HAP-1 (cell line): ENCODE results near the gene NANOS2.

Experiments used
- DNase-seq, 2 experiments: peaks; one replicate each; pipeline ENCODE4 v3.0.0-alpha.2; 2016 to 2020; ENCODE audit warnings: low spot score in 2 of 2
- H3K27me3 ChIP-seq: fragments of 250-450 bp; sonication (Bioruptor Pico); 2 replicates; pipeline ENCODE4 v1.5.1; 2020; ENCODE audit warnings: low read depth, mild to moderate bottlenecking, moderate library complexity
- H3K36me3 ChIP-seq: fragments of 250-450 bp; sonication (Bioruptor Pico); replicated peaks from 2 replicates; pipeline ENCODE4 v1.5.1; 2020; ENCODE audit warnings: mild to moderate bottlenecking
- H3K4me1 ChIP-seq: fragments of 250-450 bp; sonication (Bioruptor Pico); 2 replicates; pipeline ENCODE4 v1.5.1; 2020; ENCODE audit warnings: mild to moderate bottlenecking
- H3K4me3 ChIP-seq: fragments of 250-450 bp; sonication (Bioruptor Pico); 2 replicates; pipeline ENCODE4 v1.5.1; 2020; ENCODE audit warnings: mild to moderate bottlenecking, moderate library complexity
- H3K9me3 ChIP-seq: fragments of 250-450 bp; sonication (Bioruptor Pico); 2 replicates; pipeline ENCODE4 v1.5.1; 2020; ENCODE audit warnings: mild to moderate bottlenecking, moderate library complexity
- in situ Hi-C: fragments of 300-500 bp; cut with MboI; formaldehyde crosslinking; loops from 3 replicates; pipeline ENCODE4 v1.14.3; 2020; ENCODE audit warnings: low sequenced_read_pairs, inconsistent platforms, mixed read lengths

NANOS2 gene

DNA sequence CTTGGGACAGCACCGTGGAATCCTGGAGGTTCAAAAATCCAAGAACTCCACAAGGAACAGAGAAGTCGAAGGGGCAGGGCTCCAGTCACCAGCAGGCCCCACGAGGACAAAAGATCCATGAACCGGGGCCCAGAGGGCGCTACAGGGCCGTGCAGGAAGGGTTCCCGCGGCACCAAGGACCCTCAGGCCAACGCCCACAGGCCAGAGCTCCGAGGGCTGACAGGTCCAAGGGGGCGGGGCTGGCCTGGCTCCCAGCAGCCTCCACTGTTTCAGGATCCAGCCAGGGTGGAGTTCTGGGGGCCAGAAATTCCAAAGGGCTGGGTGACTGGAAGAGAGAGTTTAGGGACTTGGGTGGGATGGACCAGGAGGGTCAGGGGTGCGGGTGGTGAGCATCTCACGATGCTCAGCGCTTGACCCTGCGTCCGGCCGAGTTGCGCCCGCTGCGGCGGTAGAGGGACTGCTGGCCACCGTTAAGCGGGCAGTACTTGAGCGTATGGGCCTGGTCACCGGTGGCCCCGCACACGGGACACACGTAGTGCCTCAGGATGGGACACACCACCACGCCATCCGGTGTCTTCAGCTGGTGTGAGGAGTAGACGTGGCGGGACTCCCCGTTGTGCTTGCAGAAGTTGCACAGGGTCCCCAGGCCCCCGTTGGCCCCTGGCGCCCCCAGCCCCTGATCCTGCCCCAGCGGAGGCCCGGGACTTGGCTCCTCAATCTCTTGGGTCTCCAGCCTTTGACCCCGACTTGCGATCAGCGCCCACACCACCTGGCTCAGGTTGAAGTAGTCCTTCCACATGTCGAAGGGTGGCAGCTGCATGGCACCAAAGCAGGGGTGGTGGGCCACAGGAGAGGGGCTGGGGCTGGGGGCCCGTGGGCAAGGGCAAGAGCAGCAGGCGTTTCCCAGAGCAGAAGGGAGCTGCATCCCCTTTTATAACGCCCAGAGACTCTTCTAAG, at the start of gene NANOS2:
Gene NANOS2 (minus strand): TSS at position 905 of the 957 bp plus-strand sequence. CDS start 85 bp downstream, at position 820.
- H3K4me1 ChIP-seq: no peaks in the 10 kb centered on the region
- no peaks in the 10 kb centered on the region for H3K36me3 ChIP-seq
- in situ Hi-C loops: no loop called here
- peak in 1 of 2 experiments; percentile 64 for DNase-seq
- H3K27me3 ChIP-seq: peaks cover 13% of the 10 kb centered on the region
- H3K4me3 ChIP-seq: no peak within 1 kb of the TSS
- no peaks in the 10 kb centered on the region for H3K9me3 ChIP-seq

DNA sequence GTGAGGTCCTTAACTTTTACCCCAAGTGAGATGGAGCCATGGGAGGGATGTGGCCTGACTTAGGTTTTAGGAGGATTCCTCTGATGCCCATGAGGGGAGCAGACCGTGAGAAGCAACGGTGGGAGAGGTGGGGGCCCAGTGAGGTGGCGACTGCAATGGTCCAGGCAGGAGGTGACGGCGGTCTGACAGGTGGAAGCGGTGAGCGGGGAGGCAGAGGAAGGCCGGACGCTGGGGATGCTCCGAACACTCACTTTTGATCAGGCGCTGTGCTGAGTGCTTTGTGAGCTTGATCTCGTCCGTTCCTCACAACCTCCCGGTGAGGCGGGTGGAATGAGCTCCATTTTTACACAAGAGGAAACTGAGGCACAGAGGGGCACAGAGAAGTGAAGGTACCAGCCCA, 47.4 kb upstream of the NANOS2 start:
- no peaks in the 10 kb centered on the region for H3K36me3 ChIP-seq
- H3K9me3 ChIP-seq: no peaks in the 10 kb centered on the region
- H3K4me1 ChIP-seq: no peaks in the 10 kb centered on the region
- peaks cover 15% of the 10 kb centered on the region; the same call in 1 of the 2 replicates for H3K27me3 ChIP-seq
- no peak overlapping the region for H3K4me3 ChIP-seq
- DNase-seq: no peak
- in situ Hi-C loops: no loop called here

DNA sequence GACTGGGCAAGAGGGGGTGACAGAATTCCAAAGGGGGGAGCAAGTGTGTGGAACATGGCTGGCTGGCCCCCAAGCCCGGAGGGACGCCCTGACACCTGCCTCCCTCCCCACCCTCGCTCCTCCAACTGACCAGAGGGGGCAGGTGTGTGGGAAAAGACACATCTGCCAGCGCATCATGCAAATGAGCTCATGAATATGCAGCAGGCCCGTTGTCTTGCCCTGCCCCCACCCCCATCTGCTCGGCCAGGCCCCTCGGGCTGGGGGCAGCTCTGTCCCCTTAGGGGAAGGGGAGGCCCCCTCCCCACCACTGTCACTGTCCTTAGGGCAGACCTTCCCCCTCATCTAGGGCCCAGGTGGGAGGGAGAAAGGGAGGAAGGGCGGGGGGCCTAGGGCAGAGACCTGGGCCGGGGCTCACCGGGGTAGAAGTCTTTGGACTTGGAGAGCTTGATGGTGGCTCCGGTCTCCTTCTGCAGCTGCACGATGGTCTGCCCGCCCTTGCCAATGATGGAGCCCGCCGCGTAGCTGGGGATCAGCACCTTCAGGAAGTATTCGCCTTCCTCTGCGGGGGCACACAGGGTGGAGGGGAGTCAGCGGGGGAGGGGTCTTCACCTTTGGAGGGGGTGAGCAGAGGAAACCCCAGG, 46.1 kb upstream of the NANOS2 start:
- no peaks in the 10 kb centered on the region for H3K9me3 ChIP-seq
- no peaks in the 10 kb centered on the region for H3K36me3 ChIP-seq
- in situ Hi-C loops: no loop called here
- no peak overlapping the region for H3K4me3 ChIP-seq
- peaks cover 6% of the 10 kb centered on the region; the same call in 1 of the 2 replicates for H3K27me3 ChIP-seq
- peak in 1 of 2 experiments; percentile 18 for DNase-seq
- H3K4me1 ChIP-seq: no peaks in the 10 kb centered on the region

DNA sequence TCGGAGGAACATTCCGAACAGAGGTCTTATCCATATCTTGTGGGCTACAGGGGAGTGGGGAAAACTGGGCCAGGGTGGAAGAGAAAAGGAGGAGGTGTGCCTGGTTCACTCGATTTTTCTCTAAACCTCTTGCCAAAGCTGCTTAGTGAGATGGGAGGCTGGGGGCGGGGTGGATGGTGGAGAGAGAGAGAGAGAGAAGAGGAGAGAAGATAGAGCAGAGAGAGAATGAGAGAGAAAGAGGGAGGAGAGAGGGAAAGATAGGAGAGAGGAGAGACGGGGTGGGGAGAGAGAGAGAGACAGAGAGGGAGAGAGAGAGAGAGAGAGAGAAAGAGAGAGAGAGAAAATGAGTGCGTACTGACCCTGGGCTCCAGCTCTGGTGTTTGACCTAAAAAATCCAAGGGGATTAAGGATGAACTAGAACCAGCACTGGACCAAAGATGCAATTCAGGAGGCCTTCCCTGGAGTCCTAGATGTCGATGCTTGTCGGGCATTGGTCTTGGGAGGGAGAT, 45.0 kb upstream of the NANOS2 start:
- Histone ChIP-seq H3K4me1 (no peaks in the 10 kb centered on the region), H3K4me3 (no peak overlapping the region), H3K36me3 (no peaks in the 10 kb centered on the region), H3K27me3 (peaks cover 6% of the 10 kb centered on the region; the same call in 1 of the 2 replicates), H3K9me3 (no peaks in the 10 kb centered on the region)
- in situ Hi-C loops: no loop called here
- no peak for DNase-seq

DNA sequence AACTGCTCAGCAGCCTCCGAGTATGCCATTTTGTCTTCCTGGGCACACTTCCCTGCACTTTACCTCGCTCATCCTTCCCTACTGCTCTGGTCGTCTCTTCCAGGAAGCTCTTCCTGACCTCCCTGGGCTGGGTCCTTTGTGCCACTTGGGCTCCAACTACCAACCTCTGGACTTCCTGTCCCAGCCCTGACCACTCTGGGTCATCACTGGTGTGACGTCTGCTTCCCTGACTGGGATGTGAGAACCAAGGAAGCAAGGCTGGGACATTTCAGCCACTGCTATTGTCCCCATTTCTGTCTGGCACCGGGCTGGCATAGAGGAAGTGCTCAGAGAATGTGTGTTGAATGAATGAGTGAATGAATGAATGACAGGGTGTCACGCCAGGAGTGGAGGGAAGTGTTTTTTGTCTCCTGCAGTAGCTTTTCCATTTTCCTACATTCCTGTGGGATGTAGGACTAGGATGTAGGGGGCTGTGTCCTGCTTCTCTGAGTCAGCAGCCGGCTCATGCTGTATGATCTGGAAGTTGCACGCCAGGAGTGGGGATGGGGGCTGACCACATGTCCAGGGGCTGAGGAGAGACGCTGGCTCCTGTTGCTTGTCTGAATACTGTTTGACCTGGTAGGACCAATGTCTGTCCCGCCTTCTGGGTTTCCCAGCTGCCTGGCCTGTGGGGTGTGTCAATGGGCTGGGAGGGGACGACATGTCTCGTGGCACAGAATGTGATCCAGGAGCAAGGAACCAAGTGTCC, 44.4 kb upstream of the NANOS2 start:
- in situ Hi-C loops: no loop called here
- Histone ChIP-seq H3K27me3 (peaks cover 6% of the 10 kb centered on the region; the same call in 1 of the 2 replicates), H3K4me3 (no peak overlapping the region), H3K36me3 (no peaks in the 10 kb centered on the region), H3K9me3 (no peaks in the 10 kb centered on the region), H3K4me1 (no peaks in the 10 kb centered on the region)
- no peak for DNase-seq

DNA sequence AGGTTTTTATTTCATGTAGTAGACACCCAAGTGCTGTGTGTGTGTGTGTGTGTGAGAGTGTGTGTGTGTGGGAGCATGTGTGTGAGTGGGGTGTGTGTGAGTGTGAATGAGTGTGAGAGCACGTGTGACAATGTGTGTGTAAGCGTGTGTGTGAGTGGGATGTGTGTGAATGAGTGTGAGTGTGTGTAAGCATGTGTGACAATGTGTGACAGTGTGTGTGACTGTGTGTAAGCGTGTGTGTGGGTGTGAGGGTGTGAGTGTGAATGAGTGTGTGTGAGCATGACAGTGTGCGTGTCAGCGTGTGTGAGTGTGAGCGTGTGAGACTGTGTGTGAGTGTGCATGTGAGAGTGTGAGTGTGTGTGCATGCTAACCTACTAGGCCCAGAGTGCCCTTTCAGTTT, 43.7 kb upstream of the NANOS2 start:
- peaks cover 6% of the 10 kb centered on the region; the same call in 1 of the 2 replicates for H3K27me3 ChIP-seq
- no peaks in the 10 kb centered on the region for H3K9me3 ChIP-seq
- no peaks in the 10 kb centered on the region for H3K36me3 ChIP-seq
- no peak for DNase-seq
- in situ Hi-C loops: no loop called here
- H3K4me3 ChIP-seq: no peak overlapping the region
- 0 out of 2 replicates have a peak, but pooled peaks cover under 1% of the 10 kb centered on the region for H3K4me1 ChIP-seq

DNA sequence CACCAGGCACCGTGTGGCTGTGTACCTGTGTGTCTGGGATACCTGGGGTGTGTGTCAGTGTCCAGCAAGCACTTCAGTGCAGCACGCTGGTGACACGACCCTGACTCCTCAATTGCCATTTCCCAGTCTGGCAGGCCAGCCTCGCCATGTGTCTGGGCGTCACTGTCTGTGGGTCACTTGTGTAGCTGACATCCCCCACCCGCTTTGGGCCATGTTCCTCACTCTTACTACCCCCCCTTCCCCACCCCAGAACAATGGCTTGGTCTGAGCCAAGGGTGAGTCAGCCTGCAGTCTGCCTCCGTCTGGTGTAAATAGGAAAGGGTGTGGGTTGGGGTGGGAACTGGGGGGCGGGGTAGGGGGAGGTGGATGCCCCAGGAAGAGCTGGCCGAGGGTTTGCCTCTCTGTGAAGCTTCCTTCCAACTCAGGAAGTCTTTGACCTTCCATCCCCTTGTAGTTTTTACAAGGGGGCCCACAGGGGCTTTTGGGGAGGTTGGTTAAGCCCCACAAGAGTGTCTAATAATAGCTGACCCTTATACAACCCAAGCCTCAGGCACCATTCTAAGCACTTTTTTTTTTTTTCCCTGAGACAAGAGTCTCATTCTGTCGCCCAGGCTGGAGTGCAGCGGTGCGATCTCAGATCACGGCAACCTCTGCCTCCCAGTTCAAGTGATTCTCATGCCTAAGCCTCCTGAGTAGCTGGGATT, 41.5 kb upstream of the NANOS2 start:
- Histone ChIP-seq H3K36me3 (no peaks in the 10 kb centered on the region), H3K27me3 (peaks cover 6% of the 10 kb centered on the region; the same call in 1 of the 2 replicates), H3K9me3 (no peaks in the 10 kb centered on the region), H3K4me1 (0 out of 2 replicates have a peak, but pooled peaks cover 7% of the 10 kb centered on the region), H3K4me3 (no peak overlapping the region)
- no peak for DNase-seq
- in situ Hi-C loops: no loop called here

DNA sequence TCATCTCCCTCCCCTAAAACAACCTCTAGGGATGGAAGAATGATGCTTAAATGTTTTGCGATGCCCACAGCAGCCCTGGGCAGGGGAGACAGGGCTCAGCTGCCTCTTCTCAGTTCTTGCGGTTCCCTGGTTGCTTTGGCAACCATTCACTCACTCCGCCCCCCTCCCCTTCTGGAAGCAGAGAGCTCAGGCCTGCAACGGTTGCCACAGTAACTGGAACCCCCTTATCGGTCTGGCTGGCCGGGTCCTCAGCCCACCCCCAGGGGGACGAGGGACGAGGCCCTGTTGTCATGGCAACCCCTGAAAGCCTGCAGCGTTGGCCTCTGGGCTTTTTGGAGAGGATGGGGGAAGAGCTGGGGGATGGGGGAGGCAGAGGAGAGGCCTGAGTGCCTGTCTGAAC, 39.6 kb upstream of the NANOS2 start:
- Histone ChIP-seq H3K27me3 (no peaks in the 10 kb centered on the region), H3K4me3 (no peak overlapping the region), H3K9me3 (no peaks in the 10 kb centered on the region), H3K4me1 (0 out of 2 replicates have a peak, but pooled peaks cover 7% of the 10 kb centered on the region), H3K36me3 (no peaks in the 10 kb centered on the region)
- DNase-seq: no peak
- in situ Hi-C loops: no loop called here

DNA sequence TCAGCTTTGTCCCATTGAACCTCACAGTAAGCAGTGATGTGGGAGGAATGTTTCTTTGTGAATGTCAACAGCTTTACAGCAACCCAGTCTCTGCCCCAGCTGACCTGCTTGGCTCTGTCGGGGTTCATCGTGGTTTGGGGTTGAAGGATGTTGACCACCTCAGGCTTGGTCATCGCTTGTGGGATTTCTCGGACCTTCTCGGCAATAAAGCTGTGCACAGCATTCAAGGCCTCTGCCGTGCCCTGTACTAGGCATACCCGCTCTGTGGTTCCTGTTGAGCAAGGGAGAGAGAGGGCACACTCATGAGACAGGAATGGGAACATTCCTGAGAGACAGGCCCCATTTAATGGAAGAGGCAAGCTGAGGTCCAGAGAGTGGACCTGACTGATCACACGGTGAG, 39.1 kb upstream of the NANOS2 start:
- H3K9me3 ChIP-seq: no peaks in the 10 kb centered on the region
- no peak for DNase-seq
- H3K36me3 ChIP-seq: no peaks in the 10 kb centered on the region
- in situ Hi-C loops: no loop called here
- H3K27me3 ChIP-seq: no peaks in the 10 kb centered on the region
- 0 out of 2 replicates have a peak, but pooled peaks cover 7% of the 10 kb centered on the region for H3K4me1 ChIP-seq
- H3K4me3 ChIP-seq: no peak overlapping the region

DNA sequence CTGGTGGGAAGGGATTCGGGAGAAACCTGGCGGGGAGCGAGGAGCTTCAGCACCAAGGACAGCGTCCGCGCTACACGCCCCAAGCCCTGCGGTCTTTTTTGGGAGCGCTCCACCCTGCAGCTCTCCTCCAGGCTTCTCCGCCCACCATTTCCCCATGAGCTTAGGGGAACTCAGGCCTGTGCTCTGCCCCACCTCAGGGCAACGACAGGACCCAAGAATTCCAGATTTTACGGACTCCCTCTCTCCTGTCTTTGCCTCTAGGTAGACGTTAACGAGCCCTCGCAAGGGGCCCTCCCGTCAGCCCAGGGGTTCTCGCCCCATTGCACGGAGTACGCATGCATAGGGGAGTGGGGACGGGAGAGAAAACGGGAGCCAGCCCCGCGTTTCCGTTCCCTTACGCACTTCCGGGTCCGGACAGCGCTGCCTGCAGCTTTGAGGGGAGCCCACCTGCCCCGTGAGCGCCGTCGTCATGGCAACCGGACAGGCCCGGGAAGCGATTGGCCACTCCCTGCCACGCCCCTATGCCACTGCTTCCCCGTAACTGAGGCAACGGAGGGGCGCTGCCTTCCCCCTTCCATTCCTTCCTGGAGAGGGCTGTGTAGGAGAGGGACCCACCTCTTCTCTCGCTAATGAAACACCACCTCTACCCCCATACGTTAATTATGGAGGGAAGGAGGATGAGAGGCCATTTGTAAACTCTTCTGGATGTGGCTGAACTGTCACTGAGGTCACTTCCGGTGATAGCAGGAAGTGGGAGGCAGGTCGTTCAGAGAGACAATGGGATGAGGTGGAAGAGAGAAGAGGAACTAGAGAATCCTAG, 38.3 kb upstream of the NANOS2 start:
- Histone ChIP-seq H3K4me3 (peak overlapping the region; percentile 15), H3K36me3 (no peaks in the 10 kb centered on the region), H3K4me1 (0 out of 2 replicates have a peak, but pooled peaks cover 7% of the 10 kb centered on the region), H3K27me3 (no peaks in the 10 kb centered on the region), H3K9me3 (no peaks in the 10 kb centered on the region)
- in situ Hi-C loops: no loop called here
- DNase-seq: peak; percentile 66 to 84

DNA sequence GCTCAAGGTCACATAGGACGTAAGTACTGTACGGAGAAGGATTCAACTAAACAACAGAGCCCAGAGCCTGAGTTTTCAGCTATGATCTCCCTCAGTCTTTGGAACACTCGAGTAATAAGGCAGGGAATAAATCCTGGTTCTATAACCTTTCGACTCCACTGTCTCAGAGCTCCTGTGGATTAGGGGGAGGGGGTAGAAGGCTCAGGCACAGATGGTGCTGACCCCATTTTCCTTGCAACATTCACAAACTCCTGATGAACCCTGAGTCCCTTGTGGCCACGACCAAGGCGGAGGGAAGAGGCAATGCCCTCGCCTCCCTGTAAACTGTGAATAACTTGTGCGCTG, 37.7 kb upstream of the NANOS2 start:
- in situ Hi-C loops: no loop called here
- Histone ChIP-seq H3K4me1 (0 out of 2 replicates have a peak, but pooled peaks cover 7% of the 10 kb centered on the region), H3K36me3 (no peaks in the 10 kb centered on the region), H3K9me3 (no peaks in the 10 kb centered on the region), H3K27me3 (no peaks in the 10 kb centered on the region), H3K4me3 (no peak overlapping the region; the same call in 1 of the 2 replicates)
- DNase-seq: no peak

DNA sequence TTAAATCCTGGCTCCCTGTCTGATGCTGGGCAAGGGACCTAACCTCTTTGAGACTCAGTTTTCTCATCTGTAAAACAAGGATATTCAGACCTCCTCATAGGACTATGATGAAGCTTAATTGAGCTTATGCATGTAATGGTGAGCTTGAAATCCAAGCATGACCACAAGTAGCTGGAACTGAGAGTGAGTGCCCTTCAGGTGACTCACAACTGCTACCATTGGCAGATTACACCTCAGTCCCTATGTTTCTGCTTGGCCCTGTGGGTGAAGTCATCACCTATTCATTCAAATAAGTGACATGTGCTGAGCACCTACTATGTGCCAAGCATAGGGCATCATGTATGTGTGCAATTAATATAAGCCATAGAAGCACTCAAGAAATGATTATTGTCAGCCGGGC, 33.3 kb upstream of the NANOS2 start:
- Histone ChIP-seq H3K4me1 (0 out of 2 replicates have a peak, but pooled peaks cover 3% of the 10 kb centered on the region), H3K36me3 (no peaks in the 10 kb centered on the region), H3K9me3 (no peaks in the 10 kb centered on the region), H3K4me3 (no peak overlapping the region), H3K27me3 (no peaks in the 10 kb centered on the region)
- DNase-seq: no peak
- in situ Hi-C loops: no loop called here
